GM21381 (cell line): ENCODE results near the gene C3orf49.

Experiments
- ATAC-seq: cut with Tn5 transposase; IDR thresholded peaks from one replicate; pipeline ENCODE4 v1.9.1; 2021; ENCODE audit warnings: mild to moderate bottlenecking, moderate library complexity; ENCODE audit not compliant: unreplicated experiment

The C3orf49 gene, protein sequence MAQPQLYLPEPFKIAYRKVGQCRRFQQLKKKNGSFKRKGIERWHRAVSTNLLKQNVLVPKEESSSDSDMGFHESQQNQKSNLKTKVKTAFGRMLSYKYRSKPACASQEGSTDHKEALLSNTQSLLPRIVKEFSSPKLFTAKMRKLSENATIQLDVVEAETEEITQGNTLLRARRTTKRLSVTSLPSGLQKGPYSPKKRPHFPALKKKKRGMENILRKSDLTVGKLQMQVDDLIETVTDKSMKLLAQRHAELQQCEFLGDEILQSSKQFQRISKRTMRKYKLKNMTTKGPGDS

DNA sequence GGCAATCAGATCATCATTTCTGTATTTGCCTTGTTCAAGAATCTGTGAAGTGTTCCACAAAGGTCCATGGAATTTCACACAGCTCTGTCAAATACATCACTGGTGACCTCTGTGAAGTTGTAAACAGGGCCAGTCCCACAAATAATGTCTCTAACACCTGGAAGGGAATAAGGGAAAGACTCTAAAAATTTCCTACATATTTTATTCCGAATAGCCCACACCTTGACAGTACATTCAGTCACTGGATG is at the start of gene C3orf49:
TSS of gene C3orf49 (plus strand) at position 149 of the 248 bp plus-strand sequence. CDS start 173 bp downstream, outside the sequence.
- ATAC-seq, result no peak

DNA sequence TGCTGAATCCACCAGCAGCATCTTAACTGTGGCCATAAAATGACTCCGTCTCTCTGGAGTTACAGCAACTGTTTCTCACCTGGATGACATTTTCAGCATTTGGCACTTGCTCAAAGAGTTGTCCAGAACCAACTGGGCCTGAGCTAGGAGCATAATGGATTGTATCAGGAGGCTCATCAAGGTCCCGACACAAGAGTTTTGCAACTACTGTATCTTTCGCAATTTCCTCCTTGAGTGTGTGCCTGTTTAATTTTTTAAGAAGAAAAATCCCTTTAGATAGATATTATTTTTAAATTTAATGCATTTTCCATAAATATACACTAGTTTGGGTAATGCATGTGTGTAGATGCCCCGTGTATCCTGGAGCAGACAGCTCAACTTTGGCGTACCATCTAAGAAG is 44.3 kb upstream of the C3orf49 start:
- no peak for ATAC-seq

DNA sequence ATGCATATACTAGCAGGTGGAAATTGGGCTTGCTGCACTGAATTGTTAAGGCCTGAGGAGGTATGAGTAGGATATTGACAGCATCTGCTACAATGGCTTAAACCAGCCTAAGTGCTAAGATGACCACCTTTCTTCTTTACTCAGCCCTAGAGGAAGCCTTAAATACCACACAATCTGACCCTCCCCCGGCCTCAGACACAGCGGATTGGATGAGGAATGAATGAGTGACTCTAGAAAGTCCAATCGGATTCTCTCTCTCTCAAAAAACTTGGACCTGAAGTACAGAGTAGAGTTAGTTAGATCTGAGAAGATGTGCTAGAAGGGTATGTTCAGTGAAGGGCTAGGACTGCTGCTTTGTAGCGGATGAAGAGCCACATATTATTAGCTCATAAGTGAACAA is 39.9 kb upstream of the C3orf49 start:
- ATAC-seq, result no peak

DNA sequence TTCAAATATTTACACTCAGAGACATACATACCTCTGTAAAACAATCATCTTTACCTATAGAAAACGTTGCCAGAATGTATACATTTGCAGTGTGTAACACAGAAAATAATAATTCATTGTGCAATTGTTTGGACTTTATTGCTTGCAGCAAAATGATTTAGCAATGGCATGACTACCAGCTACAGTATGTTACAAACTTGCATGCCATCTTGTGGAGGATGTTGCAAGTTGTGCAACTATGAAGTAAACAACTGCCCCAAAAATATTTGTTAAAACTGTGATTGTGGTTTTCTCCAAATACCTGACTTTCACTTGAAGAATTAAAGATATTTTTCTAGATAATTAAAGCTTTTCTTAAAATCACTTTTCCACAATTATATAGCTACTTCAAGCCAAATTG is 27.1 kb upstream of the C3orf49 start:
- no peak for ATAC-seq

DNA sequence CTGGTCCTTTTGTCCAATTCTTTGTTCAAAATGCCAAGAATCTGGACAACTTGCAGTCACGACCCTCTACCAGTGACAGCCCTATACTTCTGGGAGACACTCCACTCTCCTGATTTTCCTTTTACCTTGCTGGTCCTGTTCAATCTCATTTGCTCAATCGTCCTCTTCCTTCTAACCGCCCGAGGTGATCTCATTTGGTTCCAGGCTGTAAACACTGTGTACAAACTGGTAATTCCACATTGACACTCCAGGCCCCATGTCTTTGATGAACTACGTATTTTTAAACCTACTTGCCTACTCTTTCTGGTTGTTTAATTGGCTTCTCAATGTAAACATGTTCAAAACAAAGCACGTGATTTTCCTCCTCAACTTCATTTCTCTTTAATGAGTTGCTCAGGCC is 23.7 kb upstream of the C3orf49 start:
- ATAC-seq, result no peak

DNA sequence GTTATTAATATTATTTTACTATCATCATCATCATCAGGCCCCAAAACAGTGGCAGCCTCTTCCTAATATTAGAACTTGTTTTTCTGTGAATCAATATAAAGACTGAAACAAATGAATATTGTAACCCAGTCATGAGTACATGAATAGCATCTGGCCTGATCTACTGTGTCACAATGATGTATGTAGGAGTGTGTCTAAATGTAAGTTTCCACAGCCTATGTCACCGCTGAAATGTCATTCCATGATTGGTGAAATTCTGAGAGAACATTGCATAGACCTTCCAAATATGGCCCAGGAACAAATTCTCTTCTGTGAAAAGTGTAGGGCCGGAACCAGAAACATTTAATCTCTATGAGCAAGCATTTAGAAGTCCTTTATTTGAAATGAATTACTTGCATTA is 20.6 kb upstream of the C3orf49 start:
- ATAC-seq, result no peak

DNA sequence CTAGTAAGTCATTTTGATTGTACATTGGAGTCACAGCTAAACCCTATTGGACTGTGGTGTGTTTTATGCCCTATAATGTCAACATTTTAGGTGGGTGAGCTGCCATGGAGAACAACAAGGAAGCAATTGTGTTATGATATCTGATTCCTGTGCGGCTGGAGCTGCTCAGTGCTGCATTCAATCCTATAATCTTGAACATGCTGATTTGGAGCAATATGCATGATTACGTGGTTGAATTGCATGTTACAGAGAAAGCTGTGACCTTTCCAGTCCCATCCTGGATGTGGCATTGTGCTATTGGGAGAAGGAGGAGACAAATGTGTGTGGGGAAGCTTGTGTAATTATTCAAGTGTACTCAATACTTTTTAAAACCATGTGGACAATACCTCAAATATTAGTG is 20.1 kb upstream of the C3orf49 start:
- ATAC-seq, result no peak

DNA sequence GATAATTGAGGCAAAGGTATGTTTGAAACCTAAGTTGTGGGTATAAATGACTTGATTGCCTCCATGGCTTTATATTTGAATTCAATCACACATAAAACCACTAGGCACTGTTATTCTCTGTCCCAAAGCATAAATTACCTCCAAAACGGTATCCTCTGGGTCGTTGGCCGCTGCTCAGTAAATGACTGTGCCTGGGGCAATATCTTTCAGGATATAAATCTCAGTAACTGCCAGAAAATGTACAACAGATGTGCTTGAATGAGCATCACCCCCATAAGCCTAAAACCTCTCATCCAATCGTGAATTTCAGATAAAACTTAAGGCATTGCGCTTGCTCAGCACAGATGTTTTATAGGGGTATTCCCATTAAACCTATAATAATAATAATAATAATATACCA is 19.0 kb upstream of the C3orf49 start:
- ATAC-seq, result no peak

DNA sequence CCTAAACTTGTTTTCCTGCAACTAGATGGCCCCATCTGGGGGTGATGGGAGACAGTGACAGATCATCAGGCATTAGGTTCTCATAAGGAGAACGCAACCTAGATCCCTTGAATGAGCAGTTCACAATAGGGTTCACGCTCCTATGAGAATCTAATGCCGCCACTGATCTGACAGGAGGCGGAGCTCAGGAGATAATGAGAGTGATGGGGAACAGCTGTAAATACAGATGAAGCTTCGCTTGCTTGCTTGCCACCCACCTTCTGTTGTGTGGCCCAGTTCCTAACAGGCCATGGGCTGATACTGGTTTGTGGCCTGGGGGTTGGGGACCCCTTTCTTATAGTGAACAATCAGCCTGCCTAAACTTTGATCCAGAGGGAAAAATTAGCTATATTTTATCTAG is 15.2 kb upstream of the C3orf49 start:
- ATAC-seq, result no peak

DNA sequence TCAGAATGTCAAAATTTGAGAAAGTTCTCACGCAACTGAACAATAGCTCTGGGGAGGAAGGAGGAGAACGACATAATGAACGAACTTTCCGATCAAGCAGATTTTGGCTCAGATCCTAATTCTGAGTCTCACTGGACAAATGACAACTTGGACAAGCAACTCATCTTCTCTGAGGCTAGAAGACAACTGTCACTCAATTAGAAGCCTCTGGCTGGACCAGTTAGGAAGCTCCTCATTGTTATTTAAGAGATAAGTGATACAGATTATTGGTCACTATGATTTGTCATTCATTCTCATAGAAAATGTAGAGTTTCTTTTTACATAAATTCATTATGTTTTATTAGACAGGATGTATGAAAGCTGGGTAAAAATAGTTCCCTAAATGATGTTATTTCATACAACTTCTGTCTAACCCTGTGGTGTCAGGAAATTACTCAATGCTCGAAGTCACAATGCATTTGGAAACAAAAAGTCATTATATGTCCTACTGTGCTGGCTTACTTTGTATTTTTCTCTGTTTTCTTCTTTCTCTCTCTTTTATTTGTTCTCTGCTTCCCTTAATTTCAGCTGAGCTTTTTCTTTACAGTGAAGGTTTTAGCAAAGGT is 11.0 kb upstream of the C3orf49 start:
- ATAC-seq, result no peak

DNA sequence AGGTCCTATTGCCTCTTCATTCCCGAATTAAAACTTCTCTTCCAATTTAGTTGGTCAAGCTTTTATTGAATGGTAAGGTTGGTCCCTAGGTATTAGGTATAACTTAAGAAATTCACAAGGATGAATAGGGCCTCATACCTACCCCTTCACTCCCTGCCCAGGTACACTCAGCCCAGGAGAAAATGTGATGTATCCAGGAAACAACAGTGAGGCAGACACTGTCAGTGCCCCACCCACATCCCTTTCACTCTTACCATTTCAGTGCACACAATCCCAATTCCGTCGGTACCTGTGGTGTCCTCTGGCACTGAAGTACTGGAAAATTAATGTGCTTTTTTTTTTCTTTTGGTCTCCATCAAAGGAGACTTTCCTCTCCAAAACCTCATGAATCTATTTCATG is 10.5 kb upstream of the C3orf49 start:
- ATAC-seq, result no peak

DNA sequence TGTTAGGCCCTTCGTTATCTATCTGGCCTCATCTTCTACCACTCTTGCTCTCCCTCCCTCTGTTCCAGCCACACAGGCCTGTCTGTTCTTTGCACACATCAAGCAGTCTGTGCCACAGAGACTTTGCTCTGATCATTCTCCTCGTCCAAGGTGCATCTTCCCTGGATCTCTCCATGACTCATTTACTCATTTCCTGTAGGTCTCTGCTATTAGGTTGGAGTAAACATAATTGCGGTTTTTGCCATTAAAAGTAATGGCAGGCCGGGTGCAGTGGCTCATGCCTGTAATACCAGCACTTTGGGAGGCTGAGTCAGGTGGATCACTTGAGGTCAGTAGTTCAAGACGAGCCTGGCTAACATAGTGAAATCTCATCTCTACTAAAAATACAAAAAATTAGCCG is 9.5 kb upstream of the C3orf49 start:
- no peak for ATAC-seq

DNA sequence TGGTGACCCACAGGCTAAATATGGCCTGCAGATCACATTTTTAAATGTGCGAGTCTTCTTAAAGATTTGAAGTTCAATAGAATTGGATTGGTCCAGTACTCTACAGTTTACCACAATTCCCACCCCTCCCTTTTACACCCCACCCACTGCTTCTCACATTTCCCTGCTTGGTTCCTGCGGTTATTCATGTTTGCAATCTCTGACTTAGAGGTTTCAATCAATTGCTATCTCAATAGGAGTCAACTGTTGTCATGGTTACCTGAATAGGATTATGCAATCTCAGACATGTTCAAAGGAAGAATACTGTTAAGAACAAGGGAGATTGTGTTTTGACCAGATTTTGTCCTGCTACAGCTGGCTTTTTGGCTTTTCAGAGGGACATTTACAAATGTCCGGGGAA is 4.9 kb upstream of the C3orf49 start:
- ATAC-seq, result no peak

DNA sequence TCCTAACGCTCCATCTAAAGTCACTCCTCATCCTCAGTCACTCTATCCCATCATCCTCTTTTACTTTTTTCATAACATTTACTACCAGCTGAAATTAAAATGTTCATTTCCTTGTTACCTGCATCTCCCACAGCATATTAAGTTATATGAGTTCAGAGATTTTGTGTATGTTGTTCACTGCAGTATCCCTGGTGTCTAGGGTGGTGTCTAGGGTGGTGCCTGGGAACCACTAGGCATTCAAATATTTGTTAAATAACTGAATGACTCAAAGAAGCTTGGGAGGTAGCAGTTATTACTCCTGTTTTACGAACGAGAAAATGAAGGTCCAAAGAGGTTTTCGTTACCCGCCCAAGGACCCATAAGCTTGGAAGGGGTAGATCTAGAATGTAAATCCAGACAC is 1.9 kb upstream of the C3orf49 start:
- no peak for ATAC-seq

DNA sequence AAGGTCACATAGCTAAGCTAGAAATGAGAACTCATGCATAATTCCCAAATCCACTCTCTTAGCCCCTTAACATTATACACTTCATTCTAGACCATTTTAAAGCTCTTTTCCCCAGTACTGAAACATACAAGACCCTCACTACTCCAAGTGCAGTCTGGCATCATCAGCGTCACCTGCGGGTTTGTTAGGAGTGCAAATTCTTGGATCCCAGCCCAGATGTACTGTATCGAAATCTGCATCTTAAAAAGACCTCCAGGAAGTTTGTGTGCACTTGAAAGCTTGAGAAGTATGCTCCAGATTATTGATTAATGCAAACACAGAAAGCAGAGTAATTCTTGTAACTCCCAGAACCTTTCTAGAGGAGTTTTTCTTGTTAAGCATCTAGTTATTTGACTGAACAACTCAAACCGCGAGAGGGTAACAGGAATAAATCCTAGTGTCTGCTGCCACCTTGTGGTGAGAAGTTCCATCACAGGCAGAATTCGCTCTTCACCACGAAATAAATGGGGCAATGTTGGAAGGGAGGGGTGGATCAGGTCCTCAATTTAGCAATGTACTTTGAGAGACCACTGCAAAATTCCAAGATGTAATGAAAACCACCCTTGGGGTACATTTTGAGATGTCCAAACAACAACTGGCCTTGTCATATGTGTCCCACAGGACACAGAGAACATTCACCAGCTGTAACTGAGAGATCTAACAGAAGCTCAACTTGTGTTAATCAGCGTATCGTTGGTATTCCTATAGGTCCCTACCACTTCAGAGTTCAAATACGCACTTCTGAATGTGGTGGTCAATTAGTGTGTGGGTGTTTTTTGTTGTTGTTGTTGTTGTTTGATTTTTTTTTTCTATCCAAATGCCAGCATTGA is 583 bp upstream of the C3orf49 start:
- peak; percentile 79 for ATAC-seq

DNA sequence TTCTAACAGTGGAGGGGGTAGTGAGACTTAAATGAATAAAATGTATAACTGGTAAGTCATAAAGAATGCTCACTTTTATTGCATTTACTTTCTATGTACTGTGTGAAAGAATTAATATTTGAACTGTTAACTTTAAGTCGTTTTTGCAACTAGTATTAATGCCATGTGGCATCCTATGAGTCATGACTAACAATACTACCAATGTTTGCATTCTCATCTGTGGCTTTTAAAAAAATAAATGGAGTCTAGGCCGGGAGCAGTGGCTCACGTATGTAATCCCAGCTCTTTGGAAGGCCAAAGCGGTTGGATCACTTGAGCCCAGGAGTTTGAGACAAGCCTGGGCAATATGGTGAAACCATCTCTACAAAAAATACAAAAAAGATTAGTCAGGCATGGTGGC is 5.2 kb downstream of the C3orf49 start:
- ATAC-seq, result no peak

DNA sequence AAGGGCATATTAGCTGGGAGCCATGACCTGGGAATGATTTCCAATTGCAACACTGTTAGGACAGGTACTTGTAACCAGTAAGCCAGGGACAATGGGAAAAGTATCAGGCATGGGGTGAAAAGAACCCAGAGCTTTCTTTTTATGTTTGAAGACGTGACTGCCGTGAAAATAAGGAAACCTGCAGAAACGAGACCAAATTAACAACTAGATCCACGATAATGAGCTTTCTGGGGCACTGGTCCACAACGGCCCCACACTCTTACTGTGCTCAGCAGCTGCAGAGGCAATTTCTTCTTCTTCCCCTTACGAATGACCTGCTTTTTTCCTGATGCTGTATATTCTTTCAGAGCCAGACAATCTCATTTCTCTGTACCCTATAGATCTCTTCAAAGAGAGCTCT is 11.4 kb downstream of the C3orf49 start:
- no peak for ATAC-seq

DNA sequence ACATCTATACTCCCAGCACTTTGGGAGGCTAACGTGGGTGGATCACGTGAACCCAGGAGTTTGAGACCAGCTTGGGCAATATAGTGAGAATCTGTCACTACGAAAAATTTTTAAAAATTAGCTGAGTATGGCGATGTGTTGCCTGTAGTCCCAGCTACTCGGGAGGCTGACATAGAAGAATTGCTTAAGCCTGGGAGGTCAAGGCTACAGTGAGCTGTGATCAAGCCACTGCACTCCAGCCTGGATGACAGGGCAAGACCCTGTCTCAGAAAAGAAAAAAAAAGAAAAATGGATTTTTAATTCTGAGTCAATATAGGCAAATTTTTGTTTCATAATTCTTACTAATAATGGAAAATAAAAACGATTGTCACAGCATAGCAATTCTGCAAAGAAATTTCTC is 13.3 kb downstream of the C3orf49 start:
- ATAC-seq, result no peak

DNA sequence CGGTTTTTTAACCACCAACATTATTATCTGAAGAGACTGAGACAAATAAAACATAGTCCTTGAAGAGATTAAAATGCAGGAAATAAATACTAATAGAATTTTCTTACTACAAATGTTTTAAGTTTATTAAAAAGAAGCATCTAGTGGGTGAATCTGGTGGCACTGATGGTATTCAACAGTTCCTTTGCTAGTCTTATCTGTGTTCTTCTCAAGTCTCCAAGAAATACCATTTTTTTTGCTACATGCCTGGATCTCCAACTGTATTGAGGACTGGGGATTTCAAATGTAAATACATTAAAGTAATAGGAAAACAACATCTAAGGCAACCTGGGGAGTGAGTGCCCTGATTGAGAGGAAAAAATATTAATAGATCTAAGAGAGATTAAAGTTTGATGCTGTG is 22.6 kb downstream of the C3orf49 start:
- no peak for ATAC-seq

DNA sequence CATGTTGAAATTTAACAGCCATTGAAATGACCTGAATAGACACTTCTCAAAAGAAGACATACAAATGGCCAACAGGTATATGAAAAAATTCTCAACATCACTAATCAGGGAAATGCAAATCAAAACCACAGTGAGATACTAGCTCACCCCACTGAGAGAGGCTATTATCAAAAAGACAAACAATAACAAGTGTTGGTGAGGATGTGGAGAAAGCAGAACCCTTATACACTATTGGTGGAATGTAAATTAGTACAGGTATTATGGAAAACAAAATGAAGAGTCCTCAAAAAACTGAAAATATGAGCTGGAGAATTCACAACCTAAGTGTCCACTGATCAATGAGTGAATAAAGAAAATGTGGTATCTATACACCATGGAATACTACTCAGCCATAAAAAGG is 23.0 kb downstream of the C3orf49 start:
- ATAC-seq, result no peak

DNA sequence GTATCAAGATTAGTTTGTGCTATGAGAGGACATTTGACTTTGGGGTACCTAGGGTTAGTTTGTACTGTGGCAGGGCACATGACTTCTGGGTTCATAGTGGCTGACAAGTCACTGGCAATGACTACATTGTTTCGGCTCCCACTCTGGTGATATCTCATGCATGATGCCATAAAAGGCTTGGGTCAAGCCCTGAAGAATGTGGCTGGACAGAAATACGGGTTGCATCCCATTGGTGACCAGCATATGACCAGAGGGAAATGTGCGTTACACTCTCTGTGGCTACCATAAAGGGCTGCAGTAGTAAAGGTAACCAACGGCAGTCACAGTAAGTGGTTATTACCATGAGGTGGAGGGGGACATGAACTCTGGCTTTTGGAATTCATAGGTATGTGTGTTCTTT is 26.1 kb downstream of the C3orf49 start:
- no peak for ATAC-seq

DNA sequence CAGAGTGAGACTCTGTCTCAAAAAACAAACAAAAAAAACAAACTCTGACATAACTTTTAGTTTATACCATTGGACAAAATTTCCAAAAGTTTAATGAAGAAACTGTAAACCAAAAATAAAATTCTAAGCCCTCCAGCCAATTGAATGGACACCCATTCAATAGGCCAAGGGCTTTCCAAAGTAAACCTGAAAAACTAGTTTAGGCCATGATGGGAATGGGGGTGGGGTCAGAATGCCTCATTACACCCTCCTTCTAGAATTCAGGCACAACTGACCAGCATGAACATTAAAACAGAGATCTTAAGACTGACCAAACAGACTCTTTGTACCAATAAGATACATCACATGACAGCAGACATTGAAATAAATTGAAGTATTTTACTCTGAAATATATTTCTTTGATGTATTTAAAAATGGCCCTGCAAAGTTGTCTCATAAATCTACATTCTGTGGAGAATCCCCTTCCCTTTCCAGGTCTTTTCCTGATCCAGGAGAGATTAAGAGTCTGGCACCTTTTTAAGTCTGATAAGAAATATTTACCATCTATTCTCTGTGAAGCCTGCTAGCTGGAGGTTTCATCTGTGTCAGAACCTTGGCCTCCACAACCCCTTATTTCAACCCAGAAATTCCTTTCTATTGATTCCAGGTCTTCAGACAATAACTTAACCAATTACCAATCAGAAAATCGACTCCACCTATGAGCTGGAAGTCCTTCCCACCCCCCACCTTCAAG is 28.8 kb downstream of the C3orf49 start:
- ATAC-seq, result no peak
